TTC549 (cell line): ENCODE measurements around the gene ADAMTS10.
"Not testable (repeated sequence)": the region's sequence is repeated elsewhere in the genome, so short reads cannot be mapped to it uniquely, and the experiment has no call there.

ENCODE experiments used
- FAIRE-seq: peaks from 2 replicates; lab custom pipeline; 2012; peaks lifted over from hg19 to GRCh38; lab: Jason Lieb, UNC

Gene ADAMTS10

GRCh38 chr19:8626842-8627241, 16.3 kb upstream of the ADAMTS10 start:
- FAIRE-seq: no peak

GRCh38 chr19:8622886-8623285, 12.4 kb upstream of the ADAMTS10 start:
- not testable (repeated sequence) for FAIRE-seq

GRCh38 chr19:8618751-8619150, 8.2 kb upstream of the ADAMTS10 start:
- FAIRE-seq: no peak

GRCh38 chr19:8617984-8618383, 7.5 kb upstream of the ADAMTS10 start:
- FAIRE-seq: no peak

GRCh38 chr19:8617325-8617724, 6.8 kb upstream of the ADAMTS10 start:
- FAIRE-seq: not testable (repeated sequence)

- FAIRE-seq: no peak
Observed at GRCh38 chr19:8616861-8617260, 6.3 kb upstream of the ADAMTS10 start.

GRCh38 chr19:8615813-8616596, 5.5 kb upstream of the ADAMTS10 start:
- peak; percentile 84 for FAIRE-seq

- FAIRE-seq: no peak
Observed at GRCh38 chr19:8615024-8615423, 4.5 kb upstream of the ADAMTS10 start.

GRCh38 chr19:8614455-8614854, 3.9 kb upstream of the ADAMTS10 start:
- no peak for FAIRE-seq

- FAIRE-seq: no peak
Observed at GRCh38 chr19:8612807-8613171, 2.3 kb upstream of the ADAMTS10 start.

GRCh38 chr19:8611877-8612806, 1.6 kb upstream of the ADAMTS10 start:
- FAIRE-seq: no peak

- FAIRE-seq: no peak
Observed at GRCh38 chr19:8611391-8611876, 919 bp upstream of the ADAMTS10 start.

- FAIRE-seq: no peak
Observed at GRCh38 chr19:8610936-8611300, 403 bp upstream of the ADAMTS10 start.

GRCh38 chr19:8609279-8610040, 1.1 kb downstream of the ADAMTS10 start:
- no peak for FAIRE-seq

GRCh38 chr19:8608941-8609278, 1.6 kb downstream of the ADAMTS10 start:
- FAIRE-seq: no peak

GRCh38 chr19:8607386-8607785, 3.1 kb downstream of the ADAMTS10 start:
- FAIRE-seq: no peak

- no peak for FAIRE-seq
Observed at GRCh38 chr19:8605514-8605913, 5.0 kb downstream of the ADAMTS10 start.

GRCh38 chr19:8601796-8602195, 8.7 kb downstream of the ADAMTS10 start:
- no peak for FAIRE-seq

- FAIRE-seq: no peak
Observed at GRCh38 chr19:8600816-8601215, 9.7 kb downstream of the ADAMTS10 start.

GRCh38 chr19:8600064-8600463, 10.5 kb downstream of the ADAMTS10 start:
- no peak for FAIRE-seq

- FAIRE-seq: no peak
Observed at GRCh38 chr19:8596168-8596567, 14.3 kb downstream of the ADAMTS10 start.

GRCh38 chr19:8595651-8596050, 14.9 kb downstream of the ADAMTS10 start:
- FAIRE-seq: no peak

- FAIRE-seq: no peak
Observed at GRCh38 chr19:8593931-8594330, 16.6 kb downstream of the ADAMTS10 start.
